Measurements from ENCODE around the gene CNOT2. TPM values are rescaled to one million over a fixed set of nuclear protein-coding genes. Genes with fewer than 3 reads are reported as not detected.

The CNOT2 gene
- total and polyA plus RNA-seq, 9 donors = 33.7 to 115 (median 68.0) TPM

DNA sequence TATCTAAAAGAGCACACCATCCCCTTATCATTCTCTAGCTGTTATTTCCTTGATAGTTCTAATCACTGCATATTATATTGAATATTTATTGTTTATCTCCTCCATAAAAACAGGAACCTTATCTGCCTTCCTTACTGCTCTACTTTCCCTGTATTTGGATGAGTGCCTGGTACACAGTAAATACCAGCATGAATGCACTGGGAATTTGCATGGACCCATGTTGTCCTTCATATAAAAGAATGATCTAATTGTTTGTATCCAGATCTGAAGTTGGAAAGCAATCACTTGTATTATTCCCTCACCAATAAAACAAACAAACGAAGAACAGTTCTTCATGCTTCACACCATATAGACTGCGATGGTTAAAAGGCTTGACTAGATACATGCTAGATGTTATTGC lies 15.3 kb upstream of the CNOT2 start:
- no peak overlapping the region for H3K27ac ChIP-seq
- WGBS, 3 donors = 92 to 97% (median 96%) methylated on average over 2 of the region's 2 CpGs
- H3K4me3 ChIP-seq = no peak overlapping the region
- H3K4me1 ChIP-seq (ENCODE audit: insufficient read depth) = no peaks in the 10 kb centered on the region
- H3K27me3 ChIP-seq = no peaks in the 10 kb centered on the region
- no peaks in the 10 kb centered on the region for H3K9me3 ChIP-seq
- no peak for DNase-seq
- intact Hi-C loops (cut with DNase I) = no loop called here
- no peaks in the 10 kb centered on the region for H3K36me3 ChIP-seq
- TF ChIP-seq POLR2A (IDR thresholded peaks at IDR 0.05) = no peak
- TF ChIP-seq CTCF (IDR thresholded peaks at IDR 0.05) = no peak
- TF ChIP-seq EP300 (IDR thresholded peaks at IDR 0.05) = no peak

GRCh38 chr12:70230934-70231606 lies 12.2 kb upstream of the CNOT2 start:
- intact Hi-C loops (cut with DNase I) = no loop called here
- Histone ChIP-seq H3K9me3 (no peaks in the 10 kb centered on the region), H3K4me3 (no peak overlapping the region), H3K27ac (no peak overlapping the region), H3K4me1 (ENCODE audit: insufficient read depth) (no peaks in the 10 kb centered on the region), H3K27me3 (no peaks in the 10 kb centered on the region), H3K36me3 (no peaks in the 10 kb centered on the region)
- no peak for DNase-seq
- WGBS, 3 donors = 80 to 90% (median 89%) methylated on average over 2 of the region's 2 CpGs
- TF ChIP-seq POLR2A (IDR thresholded peaks at IDR 0.05) (no peak), CTCF (IDR thresholded peaks at IDR 0.05) (no peak), EP300 (IDR thresholded peaks at IDR 0.05) (no peak)

GRCh38 chr12:70236990-70237389 lies 6.2 kb upstream of the CNOT2 start:
- Histone ChIP-seq H3K36me3 (no peaks in the 10 kb centered on the region), H3K4me1 (ENCODE audit: insufficient read depth) (no peaks in the 10 kb centered on the region), H3K27ac (no peak overlapping the region), H3K27me3 (no peaks in the 10 kb centered on the region), H3K9me3 (no peaks in the 10 kb centered on the region), H3K4me3 (no peak overlapping the region)
- WGBS, 3 donors = 40 to 56% (median 42%) methylated on average over 1 of the region's 1 CpG
- intact Hi-C loops (cut with DNase I) = no loop called here
- no peak for DNase-seq
- TF ChIP-seq POLR2A (IDR thresholded peaks at IDR 0.05) (no peak), EP300 (IDR thresholded peaks at IDR 0.05) (no peak), CTCF (IDR thresholded peaks at IDR 0.05) (no peak)

- H3K27me3 ChIP-seq = no peaks in the 10 kb centered on the region
- no peaks in the 10 kb centered on the region for H3K36me3 ChIP-seq
- TF ChIP-seq EP300 (IDR thresholded peaks at IDR 0.05) (no peak), CTCF (IDR thresholded peaks at IDR 0.05) (no peak), POLR2A (IDR thresholded peaks at IDR 0.05) (no peak)
- no peaks in the 10 kb centered on the region for H3K9me3 ChIP-seq
- intact Hi-C loops (cut with DNase I) = loop anchor here in 1 of 4 donors (10.0 kb wide), 1 partner anchor 124 kb away; the partner anchor contains the start of gene KCNMB4
- no peaks in the 10 kb centered on the region for H3K4me1 ChIP-seq (ENCODE audit: insufficient read depth)
- DNase-seq = no peak
- 89 to 96% (median 89%) methylated on average over 1 of the region's 1 CpG for WGBS, 3 donors
- H3K27ac ChIP-seq = no peak overlapping the region
- H3K4me3 ChIP-seq = no peak overlapping the region
Measured at GRCh38 chr12:70240673-70241072, 2.6 kb upstream of the CNOT2 start.
